ENCODE data around the gene PELI2.

PELI2 gene

GRCh38 chr14:56210571-56210970 is 92.4 kb downstream of the PELI2 start:
- Mint-ChIP-seq H3K9me3 (ENCODE audit: low read depth) (no peaks in the 10 kb centered on the region), H3K4me3 (no peak overlapping the region), H3K4me1 (ENCODE audit: low read depth) (peaks cover 15% of the 10 kb centered on the region), H3K27me3 (no peaks in the 10 kb centered on the region), H3K27ac (no peak overlapping the region), H3K36me3 (peaks cover 2% of the 10 kb centered on the region)

DNA sequence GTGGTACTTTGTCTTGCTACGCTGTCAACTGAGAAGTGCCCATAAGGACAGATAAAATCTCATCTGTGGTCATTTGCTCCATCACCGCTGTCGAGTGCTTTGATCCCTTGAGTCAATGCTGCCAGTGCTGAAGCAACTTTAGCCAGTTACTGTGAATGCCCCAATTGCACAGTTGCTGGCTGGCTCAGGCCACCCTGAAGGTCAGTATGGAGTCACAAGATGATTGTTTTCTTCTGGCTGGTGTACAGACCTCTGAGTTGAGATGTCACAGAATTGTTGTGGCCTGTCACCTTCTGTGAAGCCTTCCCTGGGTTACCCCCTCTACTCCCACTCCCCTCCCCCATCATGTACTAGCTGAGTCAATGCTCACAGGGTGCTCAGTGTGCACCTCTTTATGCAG is 92.9 kb downstream of the PELI2 start:
- H3K27me3 Mint-ChIP-seq: no peaks in the 10 kb centered on the region
- no peak overlapping the region for H3K27ac Mint-ChIP-seq
- no peak overlapping the region for H3K4me3 Mint-ChIP-seq
- peaks cover 2% of the 10 kb centered on the region for H3K36me3 Mint-ChIP-seq
- H3K4me1 Mint-ChIP-seq (ENCODE audit: low read depth): peaks cover 18% of the 10 kb centered on the region
- H3K9me3 Mint-ChIP-seq (ENCODE audit: low read depth): no peaks in the 10 kb centered on the region

DNA sequence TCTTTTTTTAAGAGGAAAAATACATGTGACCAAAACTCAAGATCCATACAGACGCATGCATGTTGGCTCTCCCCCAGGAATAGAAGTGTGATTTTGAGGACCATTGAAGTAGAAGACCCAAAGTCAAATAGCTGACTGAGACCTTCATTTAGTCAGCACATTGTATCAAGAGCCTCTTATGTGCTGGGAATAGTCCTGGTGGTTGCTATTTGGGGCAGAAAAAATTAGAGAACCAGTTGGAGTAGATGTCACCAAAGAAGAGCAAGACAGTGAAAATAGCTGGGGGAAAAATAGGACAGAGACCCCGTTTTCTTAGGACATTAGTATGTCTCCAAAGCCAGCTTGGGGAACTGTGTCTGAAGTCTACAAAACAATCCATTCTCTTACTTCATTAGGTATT is 93.6 kb downstream of the PELI2 start:
- Mint-ChIP-seq H3K4me3 (no peak overlapping the region), H3K27ac (no peak overlapping the region), H3K36me3 (peaks cover 2% of the 10 kb centered on the region), H3K4me1 (ENCODE audit: low read depth) (peaks cover 25% of the 10 kb centered on the region), H3K9me3 (ENCODE audit: low read depth) (no peaks in the 10 kb centered on the region), H3K27me3 (no peaks in the 10 kb centered on the region)

DNA sequence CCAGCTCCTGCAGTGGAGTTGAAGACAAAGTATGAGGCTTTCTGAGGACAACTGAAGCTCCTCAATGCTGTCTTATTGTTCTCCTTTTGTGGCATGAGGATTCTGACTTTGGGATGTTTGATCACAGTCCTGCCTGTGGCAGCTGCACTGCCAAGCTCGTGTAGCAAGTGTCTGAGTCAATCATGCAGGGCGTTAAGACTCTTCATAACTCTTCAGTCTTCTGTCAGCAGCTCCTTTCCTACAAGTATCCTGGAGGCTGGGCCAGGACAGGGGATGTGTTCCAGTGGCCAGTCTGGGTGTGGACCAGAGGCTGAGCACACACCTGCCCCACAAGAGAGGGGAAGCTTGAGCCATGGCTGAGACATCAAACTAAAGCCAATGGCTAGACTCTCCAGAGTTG is 94.3 kb downstream of the PELI2 start:
- Mint-ChIP-seq H3K4me1 (ENCODE audit: low read depth) (peaks cover 30% of the 10 kb centered on the region), H3K27me3 (no peaks in the 10 kb centered on the region), H3K36me3 (peaks cover 2% of the 10 kb centered on the region), H3K27ac (no peak overlapping the region), H3K9me3 (ENCODE audit: low read depth) (no peaks in the 10 kb centered on the region), H3K4me3 (no peak overlapping the region)

DNA sequence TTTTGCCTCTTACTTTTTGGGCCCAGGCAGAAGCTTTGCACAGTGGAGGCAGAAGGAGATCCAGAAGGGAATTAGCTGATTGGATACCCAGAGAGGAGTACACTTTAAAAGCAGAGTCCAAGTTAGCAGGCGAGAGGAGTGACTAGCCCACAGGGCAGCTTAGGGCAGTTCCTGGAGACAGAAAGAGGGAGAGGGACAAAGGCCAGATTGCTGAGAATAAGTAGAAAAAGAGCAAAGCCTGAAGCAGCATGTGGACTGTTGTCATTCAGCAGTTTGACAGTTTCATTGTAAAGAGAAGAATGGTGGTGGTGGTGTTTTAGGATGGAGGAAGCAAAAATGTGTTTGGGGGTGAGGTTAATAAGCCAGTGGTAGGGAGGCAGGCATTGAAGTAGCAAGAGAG is 95.1 kb downstream of the PELI2 start:
- no peak overlapping the region for H3K4me3 Mint-ChIP-seq
- H3K4me1 Mint-ChIP-seq (ENCODE audit: low read depth): peaks cover 30% of the 10 kb centered on the region
- no peak overlapping the region for H3K27ac Mint-ChIP-seq
- peaks cover 2% of the 10 kb centered on the region for H3K36me3 Mint-ChIP-seq
- H3K9me3 Mint-ChIP-seq (ENCODE audit: low read depth): no peaks in the 10 kb centered on the region
- no peaks in the 10 kb centered on the region for H3K27me3 Mint-ChIP-seq

GRCh38 chr14:56215180-56215579 is 97.0 kb downstream of the PELI2 start:
- H3K27me3 Mint-ChIP-seq: no peaks in the 10 kb centered on the region
- H3K9me3 Mint-ChIP-seq (ENCODE audit: low read depth): no peaks in the 10 kb centered on the region
- no peak overlapping the region for H3K27ac Mint-ChIP-seq
- peak overlapping the region; percentile 1 for H3K4me3 Mint-ChIP-seq
- H3K36me3 Mint-ChIP-seq: peaks cover 2% of the 10 kb centered on the region
- peaks cover 30% of the 10 kb centered on the region for H3K4me1 Mint-ChIP-seq (ENCODE audit: low read depth)

GRCh38 chr14:56216626-56217379 is 98.6 kb downstream of the PELI2 start:
- no peak overlapping the region for H3K27ac Mint-ChIP-seq
- H3K9me3 Mint-ChIP-seq (ENCODE audit: low read depth): no peaks in the 10 kb centered on the region
- peaks cover 32% of the 10 kb centered on the region for H3K4me1 Mint-ChIP-seq (ENCODE audit: low read depth)
- no peak overlapping the region for H3K4me3 Mint-ChIP-seq
- H3K36me3 Mint-ChIP-seq: peaks cover under 1% of the 10 kb centered on the region
- H3K27me3 Mint-ChIP-seq: no peaks in the 10 kb centered on the region

- Mint-ChIP-seq H3K9me3 (ENCODE audit: low read depth) (no peaks in the 10 kb centered on the region), H3K4me3 (no peak overlapping the region), H3K27ac (no peak overlapping the region), H3K4me1 (ENCODE audit: low read depth) (peaks cover 35% of the 10 kb centered on the region), H3K36me3 (peaks cover 3% of the 10 kb centered on the region), H3K27me3 (no peaks in the 10 kb centered on the region)
Measured at GRCh38 chr14:56217380-56218045, 99.3 kb downstream of the PELI2 start.

- peaks cover 28% of the 10 kb centered on the region for H3K4me1 Mint-ChIP-seq (ENCODE audit: low read depth)
Measured at GRCh38 chr14:56219666-56220413, 101.6 kb downstream of the PELI2 start.

GRCh38 chr14:56221382-56222128 is 103.3 kb downstream of the PELI2 start:
- Mint-ChIP-seq H3K4me1 (ENCODE audit: low read depth) (peaks cover 13% of the 10 kb centered on the region), H3K27ac (no peak overlapping the region), H3K27me3 (no peaks in the 10 kb centered on the region), H3K4me3 (no peak overlapping the region), H3K9me3 (ENCODE audit: low read depth) (no peaks in the 10 kb centered on the region), H3K36me3 (peaks cover 11% of the 10 kb centered on the region)

More at GRCh38 chr14:56219666-56220413, 101.6 kb downstream of the PELI2 start:
- Mint-ChIP-seq H3K27ac (no peak overlapping the region), H3K27me3 (no peaks in the 10 kb centered on the region), H3K36me3 (peaks cover 4% of the 10 kb centered on the region), H3K9me3 (ENCODE audit: low read depth) (no peaks in the 10 kb centered on the region), H3K4me3 (no peak overlapping the region)

DNA sequence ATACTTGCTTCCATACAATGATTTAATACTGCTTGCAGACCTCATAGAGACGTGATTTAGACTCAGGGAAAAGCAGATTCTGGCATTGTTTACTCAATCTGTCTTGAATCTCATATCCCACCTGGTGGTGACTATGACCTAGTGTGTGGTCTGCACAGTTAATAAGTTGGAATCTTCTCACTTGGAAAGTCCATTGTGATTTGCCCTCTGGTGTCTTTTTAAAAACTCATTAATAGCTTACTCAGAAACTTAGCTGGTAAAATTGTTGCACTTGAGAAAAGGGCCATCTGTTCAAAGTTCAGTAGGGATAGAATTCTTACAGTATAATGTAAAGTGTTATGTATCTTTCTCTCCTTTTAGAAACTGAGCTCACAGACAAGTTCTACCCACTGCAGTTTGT is 106.0 kb downstream of the PELI2 start:
- Mint-ChIP-seq H3K27ac (no peak overlapping the region), H3K27me3 (no peaks in the 10 kb centered on the region), H3K9me3 (ENCODE audit: low read depth) (no peaks in the 10 kb centered on the region), H3K4me3 (no peak overlapping the region), H3K36me3 (peaks cover 16% of the 10 kb centered on the region), H3K4me1 (ENCODE audit: low read depth) (peaks cover 5% of the 10 kb centered on the region)

GRCh38 chr14:56224691-56225681 is 106.8 kb downstream of the PELI2 start:
- H3K4me3 Mint-ChIP-seq: no peak overlapping the region
- H3K36me3 Mint-ChIP-seq: peaks cover 20% of the 10 kb centered on the region
- H3K27me3 Mint-ChIP-seq: no peaks in the 10 kb centered on the region
- no peak overlapping the region for H3K27ac Mint-ChIP-seq
- H3K9me3 Mint-ChIP-seq (ENCODE audit: low read depth): peaks cover 3% of the 10 kb centered on the region
- peaks cover 5% of the 10 kb centered on the region for H3K4me1 Mint-ChIP-seq (ENCODE audit: low read depth)

DNA sequence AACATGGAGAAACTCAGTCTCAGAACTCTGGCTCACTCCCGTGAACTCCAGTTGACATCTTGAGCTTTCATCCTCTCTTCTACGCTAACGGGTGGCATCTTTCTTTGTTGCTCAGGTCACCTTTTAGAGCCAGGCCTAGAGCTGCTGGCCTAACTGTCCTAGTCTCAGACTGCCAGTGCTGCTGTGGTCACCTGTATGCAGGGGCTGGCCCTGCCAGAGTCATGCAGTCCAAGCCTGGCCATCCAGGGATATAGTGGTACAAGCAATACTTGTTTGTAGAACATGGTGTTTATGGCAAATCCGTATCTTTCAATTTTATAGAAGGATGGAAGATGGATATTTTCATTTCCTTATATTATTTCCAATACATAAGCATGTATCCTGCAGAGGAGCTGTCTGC is 117.2 kb downstream of the PELI2 start:
- Mint-ChIP-seq H3K4me1 (ENCODE audit: low read depth) (no peaks in the 10 kb centered on the region), H3K27me3 (no peaks in the 10 kb centered on the region), H3K4me3 (no peak overlapping the region), H3K9me3 (ENCODE audit: low read depth) (peaks cover 3% of the 10 kb centered on the region), H3K27ac (no peak overlapping the region), H3K36me3 (peaks cover 5% of the 10 kb centered on the region)

DNA sequence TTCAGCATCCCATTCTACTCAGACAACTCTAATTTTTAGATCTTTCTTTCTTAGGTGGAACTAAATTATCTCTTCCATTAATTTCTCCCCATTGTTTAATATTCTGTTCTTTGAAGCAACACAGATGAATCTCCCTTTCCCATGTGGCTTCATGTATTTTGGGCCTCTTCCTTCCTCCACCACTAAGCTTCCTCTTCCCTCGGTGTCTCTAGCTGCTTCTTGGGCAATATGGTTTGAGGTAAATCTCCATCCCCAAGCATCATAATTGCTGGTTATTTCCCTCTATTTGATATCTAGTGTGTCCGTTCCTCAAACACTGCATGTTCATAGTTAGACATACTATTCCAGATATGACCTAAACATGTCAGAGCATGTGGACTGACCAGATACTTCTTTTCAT is 119.2 kb downstream of the PELI2 start:
- no peak overlapping the region for H3K27ac Mint-ChIP-seq
- peaks cover 10% of the 10 kb centered on the region for H3K36me3 Mint-ChIP-seq
- no peaks in the 10 kb centered on the region for H3K27me3 Mint-ChIP-seq
- H3K4me1 Mint-ChIP-seq (ENCODE audit: low read depth): no peaks in the 10 kb centered on the region
- H3K9me3 Mint-ChIP-seq (ENCODE audit: low read depth): no peaks in the 10 kb centered on the region
- no peak overlapping the region for H3K4me3 Mint-ChIP-seq
